DMS114 treated with DMSO at 0.1 percent for 48 hours (cell line): ENCODE data around the gene TJP3.
A peak's percentile ranks its signal among the peaks of the same experiment; 100 is the strongest.

Experiments used
- DNase-seq: peaks from one replicate; lab custom pipeline; 2025; ENCODE audit not compliant: unreplicated experiment; lab: John Stamatoyannopoulos, UW

The TJP3 gene

DNA sequence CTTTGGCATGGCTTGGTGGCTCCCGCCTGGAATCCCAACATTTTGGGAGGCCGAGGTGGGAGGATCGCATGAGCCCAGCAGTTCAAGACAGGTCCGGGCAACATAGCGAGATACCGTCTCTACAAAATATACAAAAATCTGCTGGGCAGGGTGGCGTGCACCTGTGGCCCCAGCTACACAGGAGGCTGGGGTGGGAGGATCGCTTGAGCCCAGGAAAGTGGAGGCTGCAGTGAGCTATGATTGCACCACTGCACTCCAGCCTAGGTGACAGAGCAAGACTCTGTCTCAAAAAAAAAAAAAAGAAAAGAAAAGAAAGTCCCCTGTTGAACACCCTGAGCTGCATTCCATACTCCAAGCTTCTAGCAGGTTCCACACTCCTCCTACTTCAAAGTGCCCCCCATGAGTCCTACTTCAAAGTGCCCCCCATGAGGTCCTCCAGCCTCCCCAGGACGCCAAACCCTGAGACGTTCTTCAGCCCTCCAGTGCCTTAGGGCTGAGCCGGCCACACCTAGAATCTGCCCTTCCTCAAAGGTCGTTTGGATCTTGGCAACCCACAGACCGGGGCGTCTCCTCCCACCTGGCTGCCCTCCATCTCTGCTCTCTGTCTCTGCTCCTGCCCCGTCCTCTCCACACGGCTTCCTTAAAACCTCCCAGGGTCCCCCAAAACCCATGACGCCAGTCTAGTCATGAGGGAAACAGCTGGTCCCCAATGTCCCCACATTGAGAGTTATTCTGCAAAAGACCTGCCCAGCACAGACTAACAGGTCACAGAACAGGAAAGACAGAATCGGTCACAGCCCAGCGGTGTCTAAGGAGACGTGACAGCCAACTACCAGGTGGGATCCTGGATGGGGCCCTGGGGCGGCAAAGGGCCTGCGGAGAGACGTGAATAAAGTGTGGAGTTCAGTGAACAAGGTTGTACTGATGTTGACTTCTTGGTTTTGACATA is 4.8 kb downstream of the TJP3 start:
- no peak for DNase-seq

DNA sequence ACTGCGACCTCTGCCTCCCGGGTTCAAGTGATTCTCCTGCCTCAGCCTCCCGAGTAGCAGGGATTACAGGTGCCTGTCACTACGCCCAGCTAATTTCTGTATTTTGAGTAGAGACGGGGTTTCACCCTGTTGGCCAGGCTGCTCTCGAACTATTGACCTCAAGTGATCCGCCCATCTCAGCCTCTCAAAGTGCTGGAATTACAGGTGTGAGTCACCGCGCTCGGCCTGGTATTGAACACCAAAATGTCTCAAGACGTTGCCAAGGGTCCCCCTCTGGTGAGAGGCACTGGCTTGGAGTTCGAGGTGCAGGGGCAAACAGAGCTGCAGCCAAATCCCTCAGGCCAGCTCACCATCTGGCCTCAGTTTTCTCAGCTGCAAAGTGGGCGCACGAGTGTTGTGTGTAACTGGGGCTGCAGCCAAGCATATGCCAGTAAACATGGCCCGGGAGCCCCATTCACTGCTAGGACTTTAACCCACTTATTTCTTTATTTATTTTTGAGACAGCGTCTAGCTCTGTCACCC is 8.0 kb downstream of the TJP3 start:
- DNase-seq, result no peak

DNA sequence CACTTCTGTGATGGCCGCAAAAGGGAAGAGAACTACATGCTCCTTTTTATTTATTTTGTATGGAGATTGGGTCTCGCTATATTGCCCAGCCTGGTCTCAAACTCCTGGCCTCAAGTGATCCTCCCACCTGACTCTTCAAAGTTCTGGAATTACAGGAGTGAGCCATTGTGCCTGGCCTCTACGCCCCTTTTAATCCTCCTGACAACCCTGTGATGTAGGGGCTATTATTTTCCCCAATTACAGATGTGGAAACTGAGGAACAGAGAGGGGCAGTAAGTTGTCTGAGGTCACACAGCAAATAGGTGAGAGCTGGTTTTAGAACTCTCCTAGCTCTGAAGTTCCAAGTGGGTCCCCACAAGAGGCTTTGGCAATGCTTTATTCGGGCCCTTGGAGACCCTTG is 11.7 kb downstream of the TJP3 start:
- no peak for DNase-seq

DNA sequence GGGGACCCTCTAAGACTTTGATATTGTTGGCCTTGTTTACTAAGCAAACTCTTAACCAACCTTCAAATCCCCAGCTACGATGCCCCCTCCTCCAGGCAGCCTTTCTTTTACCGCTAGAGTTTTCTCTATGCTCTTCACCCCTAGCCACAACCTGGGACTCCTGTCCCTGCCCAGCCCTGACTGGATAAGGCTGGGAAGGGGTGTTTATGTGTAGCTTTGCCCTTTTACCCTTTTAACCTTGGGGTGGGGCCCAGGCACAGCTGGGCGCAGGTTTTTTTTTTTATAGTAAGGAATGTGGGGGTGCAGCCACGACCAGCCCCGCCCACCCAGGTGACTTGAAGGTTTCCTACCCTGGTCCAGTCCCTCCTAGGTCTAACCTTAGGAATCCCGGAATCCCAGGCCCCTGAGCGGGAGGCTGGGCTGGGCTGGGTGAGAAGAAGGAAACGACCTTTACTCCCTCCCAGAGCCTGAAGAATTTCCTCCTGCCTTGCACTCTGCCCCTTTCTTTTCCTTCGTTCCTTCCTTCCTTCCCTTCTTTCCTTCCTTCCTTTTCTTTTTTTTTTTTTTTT is 12.2 kb downstream of the TJP3 start:
- no peak for DNase-seq

DNA sequence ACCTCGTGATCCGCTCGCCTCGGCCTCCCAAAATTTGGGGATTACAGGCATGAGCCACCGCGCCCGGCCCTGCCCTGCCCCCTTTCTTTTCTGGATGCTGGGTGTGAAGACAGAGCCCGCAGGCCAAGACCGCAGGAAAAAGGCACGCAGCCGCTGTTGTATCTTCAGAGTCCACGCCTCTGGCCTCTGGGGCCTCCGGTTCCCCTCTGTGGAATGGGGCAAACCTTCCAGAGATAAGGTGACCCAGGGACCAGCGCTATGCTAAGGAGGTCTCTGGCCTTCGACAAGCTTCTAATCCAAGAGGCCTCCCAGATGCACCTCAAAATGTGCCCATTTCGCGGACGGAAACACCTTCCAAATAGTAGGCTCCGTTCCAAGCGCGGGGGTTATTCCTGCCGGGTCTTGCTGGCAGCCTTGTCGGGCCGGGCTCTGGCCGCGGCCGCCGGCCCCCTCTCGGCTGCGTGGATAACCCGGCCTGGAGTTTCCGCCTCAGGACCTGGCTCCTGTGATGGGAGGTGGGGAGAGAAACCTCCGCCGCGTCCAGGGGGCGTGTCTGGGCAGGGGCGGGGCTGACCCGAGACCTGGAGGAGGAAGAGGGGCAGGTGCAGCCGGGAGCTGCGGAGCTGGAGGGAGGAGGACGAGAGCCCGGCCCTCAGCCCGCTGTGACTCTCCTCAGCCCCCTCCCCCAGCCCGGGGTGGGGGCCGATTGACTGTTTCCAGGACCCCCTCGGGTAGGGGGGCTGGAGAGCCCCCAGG is 13.1 kb downstream of the TJP3 start:
- DNase-seq, result peak; percentile 54

DNA sequence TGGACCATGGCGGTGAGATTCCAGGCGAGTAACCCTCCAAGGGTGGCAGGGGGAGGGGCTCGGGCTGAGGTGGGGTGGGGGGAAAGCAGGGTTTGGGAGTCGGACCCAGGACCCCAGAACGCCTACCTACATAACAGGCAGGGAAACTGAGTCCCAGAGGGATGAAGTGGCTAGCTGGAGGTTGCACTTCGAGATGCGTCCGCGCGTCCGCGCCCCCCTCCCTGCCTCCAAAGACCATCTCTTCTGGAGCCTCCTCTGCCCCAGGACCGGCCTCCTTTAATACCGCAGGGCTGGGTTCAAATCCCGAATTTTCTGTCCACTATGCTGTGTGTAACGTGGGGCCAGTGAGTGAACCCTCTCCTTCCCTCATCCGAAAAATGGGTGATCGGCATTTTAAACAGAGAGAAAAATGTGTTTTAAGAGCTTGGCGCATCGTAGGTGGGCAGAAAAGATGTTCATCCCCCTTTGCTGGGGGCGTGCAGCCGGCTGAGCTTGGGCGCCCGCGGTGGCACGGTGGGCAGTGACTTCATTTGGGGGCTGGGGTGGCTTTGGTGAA is 13.8 kb downstream of the TJP3 start:
- DNase-seq, result no peak

DNA sequence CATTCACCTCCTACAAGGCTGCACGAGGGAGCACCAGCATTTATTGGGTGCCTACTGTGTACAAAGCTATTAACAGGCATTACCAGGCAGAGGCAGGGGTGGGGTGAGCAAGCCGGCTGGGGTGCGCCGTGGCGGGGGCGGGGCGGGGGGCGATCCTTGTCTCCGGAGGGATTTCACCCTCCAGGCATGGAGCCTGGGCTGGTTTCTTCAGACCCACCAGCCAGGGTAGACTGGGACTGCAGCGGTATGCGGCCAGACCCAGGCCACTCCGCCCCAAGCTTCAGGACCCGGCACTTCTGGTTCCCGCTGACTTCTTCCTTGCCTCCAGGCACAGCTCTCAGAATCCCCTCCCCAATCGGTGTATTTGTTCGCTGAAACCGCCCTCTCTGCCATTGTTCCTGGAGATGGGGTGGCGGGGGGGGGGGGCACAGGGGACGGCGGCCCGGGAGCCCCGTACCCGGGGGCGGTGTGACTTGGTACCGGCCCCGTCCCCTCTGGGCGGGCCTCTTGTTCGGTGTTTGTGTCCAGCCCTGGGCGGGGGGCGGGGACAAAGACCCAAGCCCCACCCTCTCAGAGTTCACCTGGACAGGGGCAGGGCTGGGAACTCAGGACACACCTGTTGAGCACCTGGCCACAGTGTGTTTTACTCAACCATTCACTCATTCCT is 14.4 kb downstream of the TJP3 start:
- no peak for DNase-seq

DNA sequence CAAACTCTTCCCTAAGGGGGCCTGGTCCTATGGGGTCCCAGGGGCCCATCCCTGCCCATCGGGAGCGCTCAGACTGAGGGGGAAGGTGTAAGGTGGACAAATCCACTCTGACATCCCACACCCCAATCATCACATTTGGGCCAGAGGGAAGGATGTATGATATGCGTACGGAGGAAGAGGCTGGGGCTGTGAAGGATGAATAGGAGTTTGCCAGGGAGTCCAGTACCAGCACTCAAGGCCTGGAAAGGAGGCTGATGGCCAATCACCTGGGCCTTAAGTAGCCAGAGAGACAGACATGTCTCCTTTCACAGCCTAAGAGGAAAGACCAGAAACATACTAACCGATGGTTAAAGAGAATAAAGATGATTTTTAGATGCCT is 14.9 kb downstream of the TJP3 start:
- DNase-seq, result no peak

DNA sequence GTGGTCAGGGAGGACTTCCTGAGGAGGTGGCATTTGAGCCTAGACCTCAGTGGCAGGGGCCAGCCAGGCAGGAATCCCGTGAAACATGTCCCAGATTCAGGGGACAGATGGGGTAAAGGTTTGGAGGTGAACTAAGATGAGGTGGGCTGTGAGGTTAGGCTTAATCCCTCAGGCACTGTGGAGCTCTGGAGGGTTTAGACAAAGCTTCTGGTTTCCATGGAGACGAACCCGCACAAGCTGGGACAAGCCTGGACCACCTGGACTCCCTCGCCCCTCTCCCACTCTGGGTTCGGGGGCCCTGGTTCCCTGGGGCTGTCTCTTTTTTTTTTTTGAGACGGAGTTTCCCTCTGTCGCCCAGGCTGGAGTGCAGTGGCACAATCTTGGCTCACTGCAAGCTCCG is 15.7 kb downstream of the TJP3 start:
- no peak for DNase-seq

DNA sequence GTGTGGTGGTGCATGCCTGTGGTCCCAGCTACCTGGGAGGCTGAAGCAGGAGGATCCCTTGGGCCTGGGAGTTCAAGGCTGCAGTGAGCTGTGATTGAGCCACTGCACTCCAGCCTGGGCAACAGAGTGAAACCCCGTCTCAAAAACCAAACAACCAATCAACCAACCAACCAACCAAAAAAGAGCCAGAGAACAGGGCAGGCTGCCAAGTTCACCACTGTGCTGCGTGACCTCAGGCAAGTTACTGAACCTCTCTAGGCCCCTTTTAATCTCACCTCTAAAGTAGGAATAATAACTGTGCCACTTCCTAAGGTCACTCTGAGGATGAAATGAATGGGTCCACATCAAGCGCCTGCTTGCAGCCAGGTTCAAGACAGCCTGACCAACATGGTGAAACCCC is 16.9 kb downstream of the TJP3 start:
- no peak for DNase-seq

DNA sequence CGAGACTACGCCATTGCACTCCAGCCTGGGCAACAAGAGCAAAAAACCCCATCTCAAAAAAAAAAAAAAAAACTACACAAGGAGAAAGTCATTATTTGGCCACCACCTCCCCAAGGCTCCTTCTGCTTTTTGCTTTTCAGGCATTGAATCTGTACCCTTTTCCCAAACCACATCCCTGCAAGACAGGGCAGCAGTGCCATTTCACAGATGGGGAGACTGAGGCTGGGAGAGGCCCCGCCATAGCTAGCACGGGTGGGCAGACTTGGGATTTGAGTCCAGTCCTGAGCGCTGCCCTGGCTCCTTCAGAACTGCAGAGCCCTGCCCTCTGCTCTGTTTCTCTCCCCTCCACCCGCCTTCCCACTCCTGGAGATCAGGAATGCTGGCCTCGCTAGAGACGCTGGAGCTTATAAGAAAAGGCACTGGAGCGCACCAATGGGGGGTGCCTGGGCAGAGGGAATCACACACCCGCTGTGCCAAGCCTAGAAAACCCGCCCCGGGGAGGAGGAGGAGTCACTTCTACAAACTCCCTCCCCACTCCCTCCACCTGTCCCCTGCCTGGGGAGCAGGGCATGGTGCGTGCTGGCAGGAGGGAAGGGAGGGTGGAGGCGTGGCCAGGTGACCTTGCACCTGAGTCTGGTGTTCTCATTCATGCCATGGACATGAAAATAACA is 17.6 kb downstream of the TJP3 start:
- DNase-seq, result no peak

DNA sequence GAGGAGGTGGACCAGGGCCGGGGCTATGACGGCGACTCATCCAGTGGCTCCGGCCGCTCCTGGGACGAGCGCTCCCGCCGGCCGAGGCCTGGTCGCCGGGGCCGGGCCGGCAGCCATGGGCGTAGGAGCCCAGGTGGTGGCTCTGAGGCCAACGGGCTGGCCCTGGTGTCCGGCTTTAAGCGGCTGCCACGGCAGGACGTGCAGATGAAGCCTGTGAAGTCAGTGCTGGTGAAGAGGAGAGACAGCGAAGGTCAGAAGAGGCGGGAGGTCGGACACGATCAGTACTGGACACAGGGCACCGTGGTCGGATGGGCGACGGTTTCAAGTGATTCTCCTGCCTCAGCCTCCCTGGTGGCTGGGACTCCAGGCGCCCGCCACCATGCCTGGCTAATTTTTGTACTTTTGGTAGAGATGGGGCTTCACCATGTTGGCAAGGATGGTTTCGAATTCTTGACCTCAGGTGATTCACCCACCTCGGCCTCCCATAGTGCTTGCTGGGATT is 22.3 kb downstream of the TJP3 start:
- no peak for DNase-seq

DNA sequence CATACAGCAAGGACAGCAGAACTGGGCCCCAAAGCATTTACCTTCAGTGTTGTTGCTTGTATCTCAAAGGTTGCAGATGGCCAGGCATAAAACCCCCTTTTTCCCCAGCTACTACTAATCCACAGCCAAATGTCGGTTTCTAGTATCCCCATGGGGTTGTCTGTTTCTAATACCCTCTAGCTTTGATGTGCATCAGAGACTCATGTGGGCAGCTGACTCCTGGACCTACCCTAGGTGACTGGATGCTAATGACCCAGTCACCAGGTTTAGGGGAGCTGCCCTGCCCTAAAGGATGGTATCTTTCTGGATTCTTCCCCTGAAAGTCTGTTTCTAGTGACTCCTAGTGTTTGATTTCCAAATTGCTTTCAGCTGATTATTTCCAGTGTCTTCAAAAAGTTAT is 23.9 kb downstream of the TJP3 start:
- no peak for DNase-seq

DNA sequence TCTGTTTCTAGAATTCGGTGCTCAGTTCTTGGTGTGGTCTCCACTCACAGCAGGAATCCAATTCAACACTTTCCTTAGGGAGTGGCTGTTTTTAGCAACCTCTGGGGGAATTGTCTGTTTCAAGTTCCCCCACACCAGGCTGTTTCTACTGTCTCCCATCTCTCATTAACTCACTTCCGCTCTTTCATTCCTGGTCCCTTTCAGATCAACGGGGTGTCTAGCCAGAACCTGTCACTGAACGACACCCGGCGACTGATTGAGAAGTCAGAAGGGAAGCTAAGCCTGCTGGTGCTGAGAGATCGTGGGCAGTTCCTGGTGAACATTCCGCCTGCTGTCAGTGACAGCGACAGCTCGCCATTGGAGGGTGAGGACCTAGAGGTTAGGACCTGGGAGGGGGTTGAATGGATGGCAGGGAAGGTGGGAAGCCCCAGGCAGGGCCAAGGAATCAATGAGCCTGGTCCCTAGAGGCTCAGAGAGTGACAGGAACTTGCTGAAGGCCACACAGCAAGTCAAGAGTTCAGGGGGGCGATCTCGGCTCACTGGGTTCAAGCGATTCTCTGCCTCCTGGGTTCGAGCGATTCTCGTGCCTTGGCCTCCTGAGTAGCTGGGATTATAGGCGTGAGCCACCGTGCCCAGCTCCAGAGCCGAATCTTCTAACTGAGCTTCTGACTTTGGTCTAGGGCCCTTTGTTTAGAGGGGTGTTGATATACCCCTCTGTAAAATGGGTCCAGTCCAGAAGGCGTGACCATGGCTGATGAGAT is 25.5 kb downstream of the TJP3 start:
- no peak for DNase-seq

DNA sequence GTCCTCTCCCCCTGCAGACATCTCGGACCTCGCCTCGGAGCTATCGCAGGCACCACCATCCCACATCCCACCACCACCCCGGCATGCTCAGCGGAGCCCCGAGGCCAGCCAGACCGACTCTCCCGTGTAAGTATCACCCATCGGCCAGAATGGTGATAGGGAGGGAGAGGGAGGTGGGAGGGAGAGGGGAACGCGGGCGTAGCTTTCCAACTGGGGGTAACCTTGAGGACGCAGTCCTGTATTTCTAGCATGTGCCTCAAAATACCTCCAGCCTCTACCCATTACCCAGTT is 26.1 kb downstream of the TJP3 start:
- no peak for DNase-seq

DNA sequence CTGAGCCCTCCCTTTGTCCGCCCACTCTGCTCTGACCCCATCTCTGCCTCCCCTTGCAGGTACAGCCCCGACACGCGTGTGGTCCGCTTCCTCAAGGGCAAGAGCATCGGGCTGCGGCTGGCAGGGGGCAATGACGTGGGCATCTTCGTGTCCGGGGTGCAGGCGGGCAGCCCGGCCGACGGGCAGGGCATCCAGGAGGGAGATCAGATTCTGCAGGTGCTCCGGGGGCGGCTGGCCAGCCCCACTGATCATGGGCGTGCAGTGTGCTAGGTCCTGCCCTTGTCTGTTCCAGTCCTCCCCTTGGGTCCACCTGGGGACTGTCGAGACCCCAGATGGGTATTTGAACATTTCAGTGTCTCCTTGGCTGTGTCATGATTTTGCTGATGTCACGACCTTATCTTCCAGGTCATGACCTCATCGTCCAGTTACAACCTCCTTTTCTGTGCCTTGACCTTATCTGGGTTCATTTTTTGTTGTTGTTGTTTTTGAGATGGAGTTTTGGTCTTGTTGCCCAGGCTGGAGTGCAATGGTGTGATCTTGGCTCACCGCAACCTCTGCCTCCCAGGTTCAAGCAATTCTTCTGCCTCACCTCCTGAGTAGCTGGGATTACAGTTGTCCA is 28.0 kb downstream of the TJP3 start:
- DNase-seq, result no peak

DNA sequence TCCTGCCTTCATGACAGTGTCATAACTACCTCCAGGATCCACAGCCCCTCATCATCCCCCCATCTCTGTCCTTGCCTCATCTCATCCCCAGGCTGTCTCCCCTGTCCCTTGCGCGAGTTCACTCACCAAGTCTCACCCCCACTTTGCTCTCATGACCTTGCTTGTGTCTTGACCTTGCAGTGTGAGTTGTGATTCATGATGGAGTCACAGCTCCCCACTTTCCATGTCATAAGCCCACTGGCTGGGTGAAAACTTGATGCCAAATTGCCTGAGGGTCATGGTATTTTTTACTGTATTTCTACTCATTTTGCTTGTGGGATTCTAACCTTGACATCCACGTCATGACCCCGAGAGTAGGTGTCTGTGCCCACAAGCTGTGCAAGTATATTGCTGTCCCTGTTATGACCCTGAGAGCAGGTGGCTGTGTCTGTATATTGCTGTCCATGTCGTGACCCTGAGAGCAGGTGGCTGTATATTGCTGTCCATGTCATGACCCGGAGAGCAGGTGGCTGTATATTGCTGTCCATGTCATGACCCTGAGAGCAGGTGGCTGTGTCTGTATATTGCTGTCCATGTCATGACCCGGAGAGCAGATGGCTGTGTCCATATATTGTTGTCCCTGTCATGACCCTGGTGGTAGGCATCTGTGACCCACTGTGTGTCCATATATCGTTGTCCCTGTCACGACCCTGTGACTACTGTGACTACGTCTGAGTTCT is 29.5 kb downstream of the TJP3 start:
- no peak for DNase-seq

DNA sequence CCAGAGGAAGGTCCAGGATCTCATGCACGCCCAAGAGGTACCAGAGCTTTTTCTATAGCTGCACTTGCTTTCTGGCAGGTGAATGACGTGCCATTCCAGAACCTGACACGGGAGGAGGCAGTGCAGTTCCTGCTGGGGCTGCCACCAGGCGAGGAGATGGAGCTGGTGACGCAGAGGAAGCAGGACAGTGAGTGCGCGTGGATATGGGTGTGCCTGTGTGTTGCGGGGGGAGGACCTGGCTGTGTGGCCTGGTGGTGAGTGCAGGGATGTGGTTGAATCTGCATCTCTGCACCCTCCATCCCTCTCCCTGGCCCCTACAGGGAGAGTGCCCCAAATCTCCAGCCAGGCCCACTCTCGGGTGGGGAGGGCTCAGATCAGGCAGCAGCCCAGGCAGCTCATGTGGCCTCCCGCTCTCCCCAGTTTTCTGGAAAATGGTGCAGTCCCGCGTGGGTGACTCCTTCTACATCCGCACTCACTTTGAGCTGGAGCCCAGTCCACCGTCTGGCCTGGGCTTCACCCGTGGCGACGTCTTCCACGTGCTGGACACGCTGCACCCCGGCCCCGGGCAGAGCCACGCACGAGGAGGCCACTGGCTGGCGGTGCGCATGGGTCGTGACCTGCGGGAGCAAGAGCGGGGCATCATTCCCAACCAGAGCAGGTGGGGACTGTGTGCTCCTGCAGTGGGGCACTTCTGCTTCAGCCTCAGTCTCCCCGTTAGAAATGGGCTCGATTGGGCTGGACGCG is 30.5 kb downstream of the TJP3 start:
- DNase-seq, result no peak
